K562 (cell line): Measurements from ENCODE around the gene TAP2. TPM values are rescaled to one million over a fixed set of nuclear protein-coding genes. Genes with fewer than 3 reads are reported as not detected.

ENCODE experiments used
- ARHGAP35 ChIP-seq: fragments of 450-650 bp; IDR thresholded peaks from 2 replicates; pipeline ENCODE4 v1.6.1; 2018; ENCODE audit not compliant: partially characterized antibody
- CREB3 ChIP-seq: fragments of 450-650 bp; conservative IDR thresholded peaks from 2 replicates; pipeline ENCODE4 v1.6.1; 2016; ENCODE audit warnings: missing genetic modification characterization, low read depth, mild to moderate bottlenecking, missing compliant biosample characterization, moderate library complexity
- ELK3 ChIP-seq: fragments of 450-650 bp; formaldehyde crosslinking; IDR thresholded peaks from 2 replicates; pipeline ENCODE4 v1.4.0; 2020; ENCODE audit warnings: mild to moderate bottlenecking
- HEY1 ChIP-seq: fragments of 250-450 bp; sonication (Bioruptor Pico); IDR thresholded peaks from 2 replicates; pipeline ENCODE4 v1.5.0; 2020; ENCODE audit warnings: mild to moderate bottlenecking, moderate library complexity, borderline replicate concordance
- MTA2 ChIP-seq: fragments of 450-650 bp; IDR thresholded peaks from 2 replicates; pipeline ENCODE4 v1.6.1; 2016; ENCODE audit warnings: low read depth
- MYNN ChIP-seq, 2 experiments: sonication (generic); formaldehyde crosslinking in 1 of 2; IDR thresholded peaks; 2 replicates each; pipeline versions ENCODE4 v1.5.0 to v1.6.1; 2016 to 2020; ENCODE audit warnings: antibody characterized with exemption in 1 of 2, missing genetic modification reagents in 1 of 2
- PHB2 ChIP-seq: fragments of 450-650 bp; IDR thresholded peaks from 2 replicates; pipeline ENCODE4 v1.6.1; 2017; ENCODE audit warnings: low read depth
- TCFL5 ChIP-seq: fragments of 250-450 bp; sonication (Bioruptor Pico); conservative IDR thresholded peaks from 2 replicates; pipeline ENCODE4 v1.6.1; 2021; ENCODE audit warnings: mild to moderate bottlenecking, moderate library complexity, matching md5 sums
- USF1 ChIP-seq: sonication (generic); formaldehyde crosslinking; IDR thresholded peaks from 2 replicates; pipeline ENCODE4 v1.9.0; 2022; ENCODE audit warnings: mild to moderate bottlenecking, missing genetic modification reagents
- ZBTB12 ChIP-seq: fragments of 250-450 bp; sonication (Bioruptor Pico); IDR thresholded peaks from 2 replicates; pipeline ENCODE4 v1.4.0; 2020
- ZNF124 ChIP-seq: sonication (generic); formaldehyde crosslinking; IDR thresholded peaks from 2 replicates; pipeline ENCODE4 v1.8.1; 2022; ENCODE audit warnings: missing genetic modification reagents
- ZNF407 ChIP-seq: fragments of 450-650 bp; IDR thresholded peaks from 2 replicates; pipeline ENCODE4 v1.6.1; 2016; ENCODE audit warnings: low read depth
- ZZZ3 ChIP-seq: fragments of 450-650 bp; IDR thresholded peaks from 2 replicates; pipeline ENCODE4 v1.6.1; 2016; ENCODE audit warnings: antibody characterized with exemption, mild to moderate bottlenecking, moderate library complexity
- polyA plus RNA-seq, 8 experiments: library from polyadenylated mRNA; depleted of rRNA in 4 of 8; stranded (reverse) in 5 of 8; unstranded in 3 of 8; fragments of >200 nt; fragmentation: Nextera tagmentation in 2 of 8; fragmentation: Illumina TruSeq in 1 of 8; extraction: Ambion mirVana in 2 of 8; extraction: Trizol in 1 of 8; gene quantifications; 2 replicates each; pipeline versions ENCODE4 v1.2.1 to v1.2.3, GENCODE V29; 2011 to 2014; ENCODE audit warnings: inconsistent platforms in 1 of 8, missing spikeins in 1 of 8
- total RNA-seq, 7 experiments: library from RNA; depleted of rRNA in 6 of 7; stranded (reverse); fragments of >200 nt in 6 of 7; fragmentation: Illumina TruSeq in 2 of 7; extraction: Trizol in 2 of 7; gene quantifications; 2 replicates each; pipeline versions ENCODE4 v1.2.1 to v1.2.3, GENCODE V29; 2011 to 2021; ENCODE audit warnings: low replicate concordance in 1 of 7

The TAP2 gene
- total and polyA plus RNA-seq, 9 of the 15 experiments (the other 6 are each of a cell fraction or from before 2014, with no cell fraction given) = 2.0 to 53.5 (median 19.6) TPM

GRCh38 chr6:32838114-32838958 lies at the start of gene TAP2 (continued):
- no peak for TF ChIP-seq MTA2
- TF ChIP-seq USF1 = no peak
- no peak for TF ChIP-seq PHB2
- TF ChIP-seq ELK3 = no peak
- no peak for TF ChIP-seq ZNF124 (CRISPR knock-in tag)
- no peak for TF ChIP-seq ZNF407
- TF ChIP-seq ARHGAP35 = no peak
- TF ChIP-seq CREB3 (tag) = no peak
- TF ChIP-seq MYNN (IDR thresholded peaks at IDR 0.05) = no peak; the same call in 1 of the 2 replicates
- TF ChIP-seq MYNN (CRISPR knock-in tag; IDR thresholded peaks at IDR 0.05) = no peak
- peak; percentile 42; the same call in 1 of the 2 replicates for TF ChIP-seq HEY1 (CRISPR knock-in tag)
- TF ChIP-seq ZZZ3 = no peak
- no peak for TF ChIP-seq TCFL5 (CRISPR knock-in tag)
- TF ChIP-seq ZBTB12 (CRISPR knock-in tag) = no peak
